HFF-Myc (cell line): Measurements from ENCODE around the gene CLIC3.
"Not testable (repeated sequence)": the region's sequence is repeated elsewhere in the genome, so short reads cannot be mapped to it uniquely, and the experiment has no call there.

Source experiments
- DNase-seq: peaks from one replicate; pipeline ENCODE4 v3.0.0-alpha.2; 2011; ENCODE audit warnings: low read depth; ENCODE audit errors: extremely low read depth
- H3K4me3 ChIP-seq: replicated peaks from 2 replicates; pipeline ENCODE4 v1.5.1; 2011; ENCODE audit warnings: low read depth, mild to moderate bottlenecking, control low read depth, low read length
- CTCF ChIP-seq: IDR thresholded peaks from 2 replicates; pipeline ENCODE4 v1.5.1; 2012; ENCODE audit warnings: mild to moderate bottlenecking, low read depth, low read length, control low read depth; ENCODE audit errors: missing control alignments

CLIC3 gene

GRCh38 chr9:137007816-137008270, 11.5 kb upstream of the CLIC3 start:
- no peak for DNase-seq
- no peak for TF ChIP-seq CTCF
- H3K4me3 ChIP-seq, result no peak overlapping the region

- no peak overlapping the region for H3K4me3 ChIP-seq
- DNase-seq, result no peak
- TF ChIP-seq CTCF, result no peak
These were observed 10.9 kb upstream of the CLIC3 start for GRCh38 chr9:137007108-137007815.

- TF ChIP-seq CTCF, result no peak
- DNase-seq, result no peak
These were observed 10.0 kb upstream of the CLIC3 start for GRCh38 chr9:137006116-137007003.

DNA sequence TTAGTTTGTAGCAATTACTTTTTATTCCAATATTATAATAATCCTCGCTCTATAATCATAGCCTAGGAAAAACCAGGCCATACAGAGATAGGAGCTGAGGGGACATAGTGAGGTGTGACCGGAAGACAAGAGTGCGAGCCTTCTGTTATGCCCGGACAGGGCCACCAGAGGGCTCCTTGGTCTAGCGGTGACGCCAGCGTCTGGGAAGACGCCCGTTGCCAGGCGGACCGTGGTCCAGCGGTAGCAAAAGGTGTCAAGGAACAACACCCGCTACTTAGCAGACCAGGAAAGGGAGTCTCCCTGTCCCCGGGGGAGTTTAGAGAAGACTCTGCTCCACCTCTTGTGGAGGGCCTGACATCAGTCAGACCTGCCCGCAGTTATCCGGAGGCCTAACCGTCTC, 7.9 kb upstream of the CLIC3 start:
- peak; percentile 36 for TF ChIP-seq CTCF
- DNase-seq, H3K4me3 ChIP-seq: not testable (repeated sequence)

More at GRCh38 chr9:137006116-137007003, 10.0 kb upstream of the CLIC3 start:
- no peak overlapping the region for H3K4me3 ChIP-seq

DNA sequence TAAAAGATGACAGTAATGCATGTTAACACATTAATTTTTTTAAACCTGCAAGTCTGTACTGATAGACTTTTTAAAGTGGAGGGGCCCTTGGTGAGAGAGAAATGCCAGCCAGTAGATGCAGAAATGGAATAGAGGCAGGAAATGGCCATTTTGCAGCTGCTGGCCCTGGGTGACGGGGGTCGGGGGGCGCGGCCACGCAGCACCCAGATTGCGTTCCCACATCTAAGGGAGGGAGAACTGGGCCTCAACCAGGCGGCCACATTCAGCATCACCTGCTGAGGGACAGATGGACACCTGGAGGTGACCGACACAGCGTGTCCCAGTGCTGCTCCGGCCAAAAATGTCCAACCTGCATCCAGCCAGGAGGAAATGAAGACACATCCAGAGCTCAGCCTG, 6.3 kb upstream of the CLIC3 start:
- H3K4me3 ChIP-seq, result no peak overlapping the region
- no peak for TF ChIP-seq CTCF
- no peak for DNase-seq

DNA sequence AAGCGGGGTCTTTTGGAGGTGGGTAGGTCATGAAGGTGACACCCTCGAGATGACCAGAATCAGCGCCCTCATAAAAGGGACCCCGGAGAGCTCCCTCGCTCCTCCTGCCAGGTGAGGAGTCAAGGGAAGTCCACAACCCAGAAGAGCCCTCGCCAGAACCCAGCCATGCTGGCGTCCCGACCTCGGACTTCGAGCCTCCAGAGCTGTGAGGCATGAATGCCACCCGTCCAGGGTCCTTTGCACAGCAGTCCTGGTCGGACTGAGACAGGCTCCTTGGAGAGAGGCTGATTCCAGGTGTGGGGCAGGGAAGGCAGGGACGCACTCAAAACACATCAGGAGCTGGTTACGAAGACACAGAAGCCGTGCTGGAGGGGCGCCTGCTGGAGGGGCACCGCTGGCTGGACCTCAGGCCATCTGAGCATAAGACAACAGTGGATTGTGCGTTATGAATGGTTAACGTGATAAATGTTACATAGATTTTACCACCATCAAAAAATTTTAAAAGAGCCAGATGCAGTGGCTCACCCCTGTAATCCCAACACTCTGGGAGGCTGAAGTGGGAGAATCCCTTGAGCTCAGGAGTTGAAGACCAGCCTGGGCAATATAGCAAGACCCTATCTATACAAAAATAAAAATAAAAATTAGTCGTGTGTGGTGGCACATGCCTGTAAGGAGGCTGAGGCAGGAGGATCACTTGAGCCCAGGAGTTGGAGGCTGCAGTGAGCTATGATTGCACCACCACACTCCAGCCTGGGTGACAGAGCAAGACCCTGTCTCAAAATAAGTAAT, 5.7 kb upstream of the CLIC3 start:
- no peak for DNase-seq
- TF ChIP-seq CTCF, result no peak
- H3K4me3 ChIP-seq, result no peak overlapping the region
